IMR-90 (cell line): Measurements from ENCODE around the gene TRIM66. TPM values are rescaled to one million over a fixed set of nuclear protein-coding genes. Genes with fewer than 3 reads are reported as not detected.

Experiments used
- ATAC-seq: fragments of 200-7000 bp; cut with Tn5 transposase; 2 replicates; pipeline ENCODE4 v1.9.1; 2020; ENCODE audit warnings: low read depth, mild to moderate bottlenecking, moderate library complexity
- BruUV-seq: library from RNA; stranded (reverse); fragments of 400-500 nt; replicated peaks from 2 replicates; lab custom pipeline; 2021; lab: Mats Ljungman, UMichigan
- CTCF ChIA-PET: fragments of 300-600 bp; formaldehyde crosslinking; extraction: SDS; loops from one replicate; lab custom pipeline; 2021; ENCODE audit warnings: antibody characterized with exemption; lab: Yijun Ruan, JAX
- POLR2A ChIA-PET: fragments of 300-600 bp; sonication (Branson Sonifier 250); formaldehyde crosslinking; loops from one replicate; lab custom pipeline; 2022; ENCODE audit warnings: antibody characterized with exemption; ENCODE audit not compliant: unreplicated experiment; lab: Charles Lee
- DNase-seq: peaks from one replicate; pipeline ENCODE4 v3.0.0; 2013
- H2AFZ ChIP-seq: replicated peaks from 2 replicates; pipeline ENCODE3; 2013; ENCODE audit warnings: low read length, mild to moderate bottlenecking; ENCODE audit not compliant: poor library complexity
- H2AK5ac ChIP-seq: 2 replicates; pipeline ENCODE4 v1.6.1; 2013; ENCODE audit warnings: low read depth, low read length, inconsistent platforms
- H2AK9ac ChIP-seq: replicated peaks from 2 replicates; pipeline ENCODE3; 2013; ENCODE audit warnings: mild to moderate bottlenecking, low read depth, low read length, moderate library complexity; ENCODE audit not compliant: poor library complexity
- H2BK120ac ChIP-seq: 2 replicates; pipeline ENCODE4 v1.6.1; 2013; ENCODE audit warnings: low read depth, low read length, inconsistent platforms
- H2BK15ac ChIP-seq: 3 replicates; pipeline ENCODE4 v1.6.1; 2013; ENCODE audit warnings: low read depth, low read length, inconsistent platforms
- H2BK20ac ChIP-seq: 2 replicates; pipeline ENCODE4 v1.6.1; 2013; ENCODE audit warnings: low read depth, mild to moderate bottlenecking, inconsistent platforms, low read length, moderate library complexity
- H2BK5ac ChIP-seq: 2 replicates; pipeline ENCODE4 v1.6.1; 2013; ENCODE audit warnings: mild to moderate bottlenecking, low read depth, low read length, inconsistent platforms; ENCODE audit not compliant: poor library complexity, severe bottlenecking
- H3K14ac ChIP-seq: replicated peaks from 2 replicates; pipeline ENCODE4 v1.6.1; 2013; ENCODE audit warnings: low read depth, low read length, inconsistent platforms
- H3K18ac ChIP-seq: 2 replicates; pipeline ENCODE4 v1.6.1; 2013; ENCODE audit warnings: low read depth, low read length, control low read depth
- H3K23ac ChIP-seq: 2 replicates; pipeline ENCODE4 v1.6.1; 2013; ENCODE audit warnings: low read depth, low read length, inconsistent platforms
- H3K27ac ChIP-seq: 2 replicates; pipeline ENCODE4 v1.5.1; 2013; ENCODE audit warnings: mild to moderate bottlenecking, control low read depth, low read length; ENCODE audit not compliant: insufficient read depth
- H3K27me3 ChIP-seq: 2 replicates; pipeline ENCODE4 v1.6.1; 2013; ENCODE audit warnings: low read length; ENCODE audit not compliant: control insufficient read depth, insufficient read depth
- H3K36me3 ChIP-seq: 2 replicates; pipeline ENCODE4 v1.6.1; 2013; ENCODE audit warnings: low read length, mixed read lengths; ENCODE audit not compliant: control insufficient read depth, insufficient read depth
- H3K4ac ChIP-seq: 2 replicates; pipeline ENCODE4 v1.6.1; 2013; ENCODE audit warnings: low read depth, low read length, inconsistent platforms
- H3K4me1 ChIP-seq: 2 replicates; pipeline ENCODE4 v1.6.1; 2013; ENCODE audit warnings: low read length, mixed read lengths; ENCODE audit not compliant: control insufficient read depth, insufficient read depth
- H3K4me2 ChIP-seq: 2 replicates; pipeline ENCODE4 v1.6.1; 2013; ENCODE audit warnings: low read depth, mild to moderate bottlenecking, control low read depth, low read length, moderate library complexity
- H3K4me3 ChIP-seq: 2 replicates; pipeline ENCODE4 v1.5.1; 2013; ENCODE audit warnings: low read depth, mild to moderate bottlenecking, control low read depth, low read length, moderate library complexity; ENCODE audit not compliant: insufficient read depth
- H3K56ac ChIP-seq: 2 replicates; pipeline ENCODE4 v1.6.1; 2013; ENCODE audit warnings: low read length, inconsistent platforms; ENCODE audit not compliant: insufficient read depth; ENCODE audit errors: extremely low read depth
- H3K79me1 ChIP-seq, 2 experiments: 2 replicates each; pipeline ENCODE4 v1.6.1; 2013; ENCODE audit warnings: low read length in 2 of 2, inconsistent platforms in 1 of 2, low read depth in 1 of 2
- H3K9ac ChIP-seq: 2 replicates; pipeline ENCODE4 v1.6.1; 2013; ENCODE audit warnings: low read depth, low read length, control low read depth
- H3K9me1 ChIP-seq: 2 replicates; pipeline ENCODE4 v1.6.1; 2013; ENCODE audit warnings: low read length, inconsistent platforms; ENCODE audit not compliant: insufficient read depth
- H3K9me3 ChIP-seq: 2 replicates; pipeline ENCODE4 v1.6.1; 2013; ENCODE audit warnings: low read length; ENCODE audit not compliant: control insufficient read depth, insufficient read depth
- H4K20me1 ChIP-seq: 2 replicates; pipeline ENCODE4 v1.6.1; 2013; ENCODE audit warnings: low read length, inconsistent platforms; ENCODE audit not compliant: insufficient read depth
- H4K5ac ChIP-seq: 2 replicates; pipeline ENCODE4 v1.6.1; 2013; ENCODE audit warnings: mild to moderate bottlenecking, low read depth, low read length, control low read depth
- H4K8ac ChIP-seq, 2 experiments: 2 replicates each; pipeline ENCODE4 v1.6.1; 2013; ENCODE audit warnings: low read depth in 2 of 2, low read length in 2 of 2, control low read depth in 1 of 2, inconsistent platforms in 1 of 2
- H4K91ac ChIP-seq: 2 replicates; pipeline ENCODE4 v1.6.1; 2013; ENCODE audit warnings: low read depth, low read length, inconsistent platforms; ENCODE audit not compliant: insufficient read depth
- BHLHE40 ChIP-seq: fragments of 150-350 bp; IDR thresholded peaks from 2 replicates; pipeline ENCODE4 v1.6.1; 2016; ENCODE audit warnings: mild to moderate bottlenecking, low read depth, low read length
- CEBPB ChIP-seq: IDR thresholded peaks from 2 replicates; pipeline ENCODE4 v1.6.1; 2012; ENCODE audit warnings: low read depth, low read length, improper control_type of control experiment
- CHD1 ChIP-seq: IDR thresholded peaks from 2 replicates; pipeline ENCODE4 v1.6.1; 2012; ENCODE audit warnings: low read depth, low read length, improper control_type of control experiment
- CTCF ChIP-seq: conservative IDR thresholded peaks from 2 replicates; pipeline ENCODE4 v1.5.1; 2012; ENCODE audit warnings: mild to moderate bottlenecking, low read depth, low read length, improper control_type of control experiment
- ELK1 ChIP-seq: fragments of 150-350 bp; IDR thresholded peaks from 2 replicates; pipeline ENCODE4 v1.6.1; 2016; ENCODE audit warnings: low read depth, mild to moderate bottlenecking, low read length, moderate library complexity, borderline replicate concordance
- FOS ChIP-seq: fragments of 150-350 bp; IDR thresholded peaks from 2 replicates; pipeline ENCODE4 v1.6.1; 2016; ENCODE audit warnings: low read depth, low read length
- MAFK ChIP-seq: IDR thresholded peaks from 2 replicates; pipeline ENCODE4 v1.6.1; 2012; ENCODE audit warnings: low read depth, low read length, improper control_type of control experiment
- MXI1 ChIP-seq: IDR thresholded peaks from 2 replicates; pipeline ENCODE4 v1.6.1; 2012; ENCODE audit warnings: low read depth, mild to moderate bottlenecking, low read length, moderate library complexity, borderline replicate concordance
- POLR2A ChIP-seq: IDR thresholded peaks from 2 replicates; pipeline ENCODE4 v1.6.1; 2012; ENCODE audit warnings: mild to moderate bottlenecking, low read depth, low read length
- RAD21 ChIP-seq: IDR thresholded peaks from 2 replicates; pipeline ENCODE4 v1.6.1; 2012; ENCODE audit warnings: low read length, improper control_type of control experiment
- RCOR1 ChIP-seq: IDR thresholded peaks from 2 replicates; pipeline ENCODE4 v1.6.1; 2012; ENCODE audit warnings: mild to moderate bottlenecking, low read length, improper control_type of control experiment; ENCODE audit not compliant: insufficient replicate concordance
- RFX5 ChIP-seq: IDR thresholded peaks from 2 replicates; pipeline ENCODE4 v1.8.0; 2012; ENCODE audit warnings: low read depth, mild to moderate bottlenecking, low read length, moderate library complexity
- SMC3 ChIP-seq: fragments of 150-350 bp; IDR thresholded peaks from 2 replicates; pipeline ENCODE4 v1.6.1; 2016; ENCODE audit warnings: low read depth, mild to moderate bottlenecking, antibody characterized with exemption, low read length, moderate library complexity
- USF2 ChIP-seq: fragments of 150-350 bp; IDR thresholded peaks from 2 replicates; pipeline ENCODE4 v1.6.1; 2017; ENCODE audit warnings: mild to moderate bottlenecking, antibody characterized with exemption, low read length, low read depth
- WGBS, 2 experiments: methylation state at CpG; one replicate each; pipeline versions ENCODE4 v1.1.5 to v1.1.7; 2013; ENCODE audit warnings: missing lambda C conversion rate in 2 of 2; ENCODE audit not compliant: insufficient read length in 1 of 2; ENCODE audit errors: extremely low coverage in 2 of 2; 5-methylcytosine and 5-hydroxymethylcytosine counted together
- dilution Hi-C: fragments of 300-500 bp; cut with HindIII; formaldehyde crosslinking; loops from one replicate; pipeline ENCODE4 v1.14.3; 2018; ENCODE audit warnings: low sequenced_read_pairs; ENCODE audit not compliant: unreplicated experiment
- in situ Hi-C: fragments of 300-500 bp; cut with MboI; formaldehyde crosslinking; loops from 3 replicates; pipeline ENCODE4 v1.14.3; 2019; ENCODE audit warnings: low sequenced_read_pairs, inconsistent platforms, mixed read lengths
- intact Hi-C: fragments of 100-400 bp; cut with micrococcal nuclease; formaldehyde crosslinking; loops from 2 replicates; pipeline ENCODE4 v1.10.0; 2022
- polyA plus RNA-seq, 3 experiments: library from polyadenylated mRNA; depleted of rRNA; stranded (reverse); fragments of >200 nt; gene quantifications; 2 replicates each; pipeline ENCODE4 v1.2.3, GENCODE V29; 2012; ENCODE audit warnings: low replicate concordance in 1 of 3
- total RNA-seq: library from RNA; depleted of rRNA; stranded (reverse); fragments of >200 nt; gene quantifications from 2 replicates; pipeline ENCODE4 v1.2.3, GENCODE V29; 2012

TRIM66 gene
- total and polyA plus RNA-seq, 2 of the 4 experiments (the other 2 are of a cell fraction): 4.4 to 5.0 TPM

- Histone ChIP-seq H3K4ac (peak overlapping the region; percentile 78; the same call in 1 of the 2 replicates), H3K27ac (no peak overlapping the region)
- TF ChIP-seq CTCF (no peak), MAFK (no peak), MXI1 (no peak), RFX5 (no peak), CEBPB (no peak), RAD21 (no peak), SMC3 (no peak), FOS (no peak), USF2 (no peak), ELK1 (no peak), RCOR1 (no peak), POLR2A (no peak), BHLHE40 (no peak), CHD1 (no peak)
These were observed 16.5 kb upstream of the TRIM66 start for GRCh38 chr11:8698917-8699441.

More at GRCh38 chr11:8698917-8699441, 16.5 kb upstream of the TRIM66 start:
- Histone ChIP-seq H2AFZ (no peak overlapping the region), H3K36me3 (peaks cover 87% of the 10 kb centered on the region), H3K9me1 (peaks cover 11% of the 10 kb centered on the region; the same call in 1 of the 2 replicates), H3K4me1 (peaks cover 10% of the 10 kb centered on the region), H3K9me3 (no peaks in the 10 kb centered on the region), H4K91ac (peak overlapping the region; percentile 57; the same call in 1 of the 2 replicates), H2BK20ac (peak overlapping the region; percentile 47; the same call in 1 of the 2 replicates), H3K79me1 (peaks cover 25 to 75% of the 10 kb centered on the region in 2 experiments), H2BK5ac (no peak overlapping the region), H4K8ac (peak overlapping the region; percentile 87 to 91; a peak in 2 of 4 replicates), H3K18ac (no peak overlapping the region), H3K9ac (no peak overlapping the region), H4K20me1 (no peaks in the 10 kb centered on the region), H4K5ac (no peak overlapping the region), H3K14ac (peak overlapping the region; percentile 62; the same call in 1 of the 2 replicates), H2BK15ac (peak overlapping the region; percentile 80; the same call in 1 of the 3 replicates), H2AK9ac (no peak overlapping the region), H2BK120ac (peak overlapping the region; percentile 83; the same call in 1 of the 2 replicates), H2AK5ac (peak overlapping the region; percentile 82), H3K4me3 (no peak overlapping the region), H3K27me3 (no peaks in the 10 kb centered on the region), H3K23ac (no peak overlapping the region), H3K4me2 (no peak overlapping the region), H3K56ac (no peak overlapping the region)
- dilution Hi-C loops (no loop called here), intact Hi-C loops (loop anchor here (10.0 kb wide), 1 partner anchor 436 kb away; no protein-coding TSS in a partner anchor), in situ Hi-C loops (loop anchor here (25.0 kb wide), 1 partner anchor 438 kb away; no protein-coding TSS in a partner anchor)
- no TSS peak for BruUV-seq
- DNase-seq: no peak
- CTCF ChIA-PET: interaction anchor here (1.0 kb wide), 1 partner anchor 70 kb away, joined by 3 read pairs; no protein-coding TSS in a partner anchor
- no CpG with 5 or more reads among the region's 11 CpGs for whole genome bisulfite sequencing, 2 experiments
- ATAC-seq: no peak
- POLR2A ChIA-PET: interaction anchor here (0.8 kb wide), 1 partner anchor 10 kb away, joined by 4 read pairs; no protein-coding TSS in a partner anchor
